ENCODE results near the gene DEGS2. TPM values are rescaled to one million over a fixed set of nuclear protein-coding genes. Genes with fewer than 3 reads are reported as not detected.

The DEGS2 gene
- total and polyA plus RNA-seq, 2 of the 13 experiments (the other 11 are each of a cell fraction or from before 2014, with no cell fraction given), result 0.09 TPM

GRCh38 chr14:100108042-100108825 lies 51.2 kb downstream of the DEGS2 start:
- H4K20me1 ChIP-seq (ENCODE audit: insufficient read depth, low read length), result no peaks in the 10 kb centered on the region
- H2AFZ ChIP-seq (ENCODE audit: low read length), result no peak overlapping the region
- intact Hi-C loops (cut with micrococcal nuclease; ENCODE audit: unreplicated experiment), result loop anchor here (1.0 kb wide), 1 partner anchor 126 kb away; no protein-coding TSS in a partner anchor
- no peaks in the 10 kb centered on the region for H3K9me3 ChIP-seq (ENCODE audit: low read length)
- in situ Hi-C loops (cut with HindIII; ENCODE audit: extremely low pct_ligation_motif_present, low pct_unique_long_range_greater_than_20kb), result loop anchor here (10.0 kb wide), 1 partner anchor 123 kb away; no protein-coding TSS in a partner anchor
- peaks cover 6% of the 10 kb centered on the region; the same call in 1 of the 2 replicates for H3K4me1 ChIP-seq (ENCODE audit: insufficient read depth, low read length)
- FAIRE-seq (peak; percentile 65), ATAC-seq (peak; percentile 98), DNase-seq (ENCODE audit: low spot score) (peak; percentile 55)
- WGBS (ENCODE audit: low lambda C conversion rate), result 37% methylated on average over 13 of the region's 13 CpGs
- no peak overlapping the region for H3K9ac ChIP-seq (ENCODE audit: insufficient read depth, low read depth, low read length)
- POLR2A ChIA-PET, result interaction anchor here (1.0 kb wide), 1 partner anchor 85 kb away, joined by 3 read pairs; no protein-coding TSS in a partner anchor
- H3K27me3 ChIP-seq (ENCODE audit: control insufficient read depth in 1 of 2, insufficient read depth in 2 of 2, low read length in 2 of 2), result no peaks in the 10 kb centered on the region
- H3K4me3 ChIP-seq (replicated peaks in 1 of 3; ENCODE audit: insufficient read depth in 1 of 3, low read depth in 2 of 3, low read length in 3 of 3), result no peak overlapping the region
- H3K79me2 ChIP-seq (ENCODE audit: insufficient read depth, low read length), result no peaks in the 10 kb centered on the region
- H3K27ac ChIP-seq (ENCODE audit: extremely low read length, insufficient read depth, low read length), result no peak overlapping the region
- BruUV-seq (replicated peaks), result no TSS peak
- H3K4me2 ChIP-seq (ENCODE audit: low read depth, low read length), result no peak overlapping the region
- H3K36me3 ChIP-seq (replicated peaks in 1 of 2; ENCODE audit: control insufficient read depth in 1 of 2, insufficient read depth in 2 of 2, low read length in 2 of 2), result peaks cover 2 to 5% of the 10 kb centered on the region in 2 experiments; a peak in 3 of 5 replicates
- CTCF ChIA-PET (ENCODE audit: low intra/inter-chr PET ratio, low total read pairs), result interaction anchor here (1.5 to 2.3 kb wide), 3 partner anchors 85 to 125 kb away, joined by 8 to 41 read pairs (median 9); no protein-coding TSS in a partner anchor
- no peak for TF ChIP-seq ETV6 (CRISPR knock-in tag; conservative IDR thresholded peaks at IDR 0.05)
- TF ChIP-seq CEBPG (CRISPR knock-in tag; IDR thresholded peaks at IDR 0.05), result no peak
- TF ChIP-seq HMGXB3 (CRISPR knock-in tag; IDR thresholded peaks at IDR 0.05; ENCODE audit: borderline replicate concordance), result no peak
- no peak for TF ChIP-seq NFAT5 (CRISPR knock-in tag; IDR thresholded peaks at IDR 0.05)
- 0 out of 2 replicates have a peak, but pooled peaks have one; percentile 29 for TF ChIP-seq PATZ1 (CRISPR knock-in tag; IDR thresholded peaks at IDR 0.05)
- no peak for TF ChIP-seq FOXK2 (IDR thresholded peaks at IDR 0.05)
- no peak for TF ChIP-seq AGO2 (optimal IDR thresholded peaks at IDR 0.05; ENCODE audit: low read depth, low read length)
- TF ChIP-seq ZFP41 (CRISPR knock-in tag; IDR thresholded peaks at IDR 0.05; ENCODE audit: borderline replicate concordance), result no peak
- TF ChIP-seq, protein P1, sequence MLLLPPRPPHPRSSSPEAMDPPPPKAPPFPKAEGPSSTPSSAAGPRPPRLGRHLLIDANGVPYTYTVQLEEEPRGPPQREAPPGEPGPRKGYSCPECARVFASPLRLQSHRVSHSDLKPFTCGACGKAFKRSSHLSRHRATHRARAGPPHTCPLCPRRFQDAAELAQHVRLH (CRISPR knock-in tag; IDR thresholded peaks at IDR 0.05; ENCODE audit: borderline replicate concordance, low read depth), result no peak

Data from HepG2 (cell line).